B cell (primary cell): ENCODE measurements around the gene MAGEB17.

Experiments
- CTCF ChIP-seq: fragments of 200-600 bp; IDR thresholded peaks from one replicate; pipeline ENCODE4 v1.8.0; 2022; ENCODE audit warnings: antibody characterized with exemption, mild to moderate bottlenecking
- EZH2 ChIP-seq: IDR thresholded peaks from 2 replicates; pipeline ENCODE4 v1.6.1; 2012; ENCODE audit warnings: borderline replicate concordance, low read depth, mild to moderate bottlenecking, moderate library complexity, low read length; ENCODE audit not compliant: insufficient read depth, poor library complexity, severe bottlenecking

- TF ChIP-seq CTCF: no peak
- no peak for TF ChIP-seq EZH2
These were observed 5.1 kb downstream of the MAGEB17 start for GRCh38 chrX:16172391-16172790.
